CD8-positive, alpha-beta memory T cell (primary cell): ENCODE results near the gene FGD5. TPM values are rescaled to one million over a fixed set of nuclear protein-coding genes. Genes with fewer than 3 reads are reported as not detected.
A peak's percentile ranks its signal among the peaks of the same experiment; 100 is the strongest.

Experiments used
- CTCF ChIA-PET: fragments of 350-600 bp; sonication (Branson Sonifier 250); formaldehyde crosslinking; loops from one replicate; lab custom pipeline; 2021; ENCODE audit warnings: antibody characterized with exemption; lab: Charles Lee
- POLR2A ChIA-PET: fragments of 350-600 bp; sonication (Branson Sonifier 250); formaldehyde crosslinking; loops from one replicate; lab custom pipeline; 2021; ENCODE audit warnings: antibody characterized with exemption; lab: Charles Lee
- DNase-seq, 5 donors: peaks; one replicate each; pipeline versions ENCODE4 v3.0.0 to v3.0.0-alpha.2; 2020 to 2022; ENCODE audit warnings: mixed read lengths in 1 of 5
- H3K27ac ChIP-seq: one replicate; pipeline ENCODE4 v1.7.0; 2013; ENCODE audit warnings: low read depth, mild to moderate bottlenecking, low read length, moderate library complexity
- H3K27me3 ChIP-seq: 2 replicates; pipeline ENCODE4 v1.7.0; 2013; ENCODE audit warnings: low read length, mild to moderate bottlenecking; ENCODE audit not compliant: insufficient read depth, poor library complexity, severe bottlenecking
- H3K36me3 ChIP-seq: 2 replicates; pipeline ENCODE4 v1.7.0; 2013; ENCODE audit warnings: mild to moderate bottlenecking, low read length, moderate library complexity; ENCODE audit not compliant: insufficient read depth
- H3K4me1 ChIP-seq: 2 replicates; pipeline ENCODE4 v1.7.0; 2013; ENCODE audit warnings: mild to moderate bottlenecking, low read length, moderate library complexity; ENCODE audit not compliant: insufficient read depth
- H3K4me3 ChIP-seq: 2 replicates; pipeline ENCODE4 v1.7.0; 2013; ENCODE audit warnings: mild to moderate bottlenecking, low read length
- H3K9me3 ChIP-seq: 2 replicates; pipeline ENCODE4 v1.7.0; 2013; ENCODE audit warnings: mild to moderate bottlenecking, low read length
- H3K27ac Mint-ChIP-seq, 8 donors: one replicate each; pipeline ENCODE4 v1.8.0; 2020 to 2021; ENCODE audit warnings: mixed read lengths in 8 of 8, mild to moderate bottlenecking in 6 of 8, inconsistent platforms in 3 of 8, moderate library complexity in 3 of 8
- H3K27me3 Mint-ChIP-seq, 2 donors: one replicate each; pipeline ENCODE4 v1.8.0; 2020 to 2021; ENCODE audit warnings: mixed read lengths in 2 of 2, mild to moderate bottlenecking in 1 of 2, moderate library complexity in 1 of 2
- H3K36me3 Mint-ChIP-seq, 3 donors: one replicate each; pipeline ENCODE4 v1.8.0; 2020 to 2021; ENCODE audit warnings: mixed read lengths in 3 of 3, inconsistent platforms in 1 of 3, mild to moderate bottlenecking in 1 of 3
- H3K4me1 Mint-ChIP-seq, 3 donors: one replicate each; pipeline ENCODE4 v1.8.0; 2020 to 2021; ENCODE audit warnings: mixed read lengths in 3 of 3, inconsistent platforms in 1 of 3, mild to moderate bottlenecking in 1 of 3
- H3K4me3 Mint-ChIP-seq, 7 donors: one replicate each; pipeline ENCODE4 v1.8.0; 2020 to 2021; ENCODE audit warnings: mixed read lengths in 7 of 7, mild to moderate bottlenecking in 6 of 7, moderate library complexity in 4 of 7, inconsistent platforms in 2 of 7
- H3K9me3 Mint-ChIP-seq, 5 donors: one replicate each; pipeline ENCODE4 v1.8.0; 2020 to 2022; ENCODE audit warnings: mixed read lengths in 5 of 5, mild to moderate bottlenecking in 3 of 5, moderate library complexity in 2 of 5, inconsistent platforms in 1 of 5
- polyA plus RNA-seq: library from polyadenylated mRNA; unstranded; fragments of 300-500 nt; fragmentation: Illumina TruSeq; gene quantifications from one replicate; pipeline ENCODE4 v1.2.3, GENCODE V29; 2021
- total RNA-seq, 2 experiments: library from RNA; stranded (reverse); gene quantifications; one replicate each; pipeline ENCODE4 v1.2.3, GENCODE V29; 2021

Gene FGD5
- total and polyA plus RNA-seq, 3 experiments from 2014 or later, result not detected

GRCh38 chr3:14920536-14920935, 101.8 kb downstream of the FGD5 start:
- POLR2A ChIA-PET, result no interaction called here

GRCh38 chr3:14921034-14921616, 102.4 kb downstream of the FGD5 start:
- CTCF ChIA-PET, result interaction anchor here (0.6 to 3.8 kb wide), 36 partner anchors 9 to 717 kb away, joined by 3 to 15 read pairs (median 4); partner anchors contain the start of genes C3orf20, MRPS25 and NR2C2
- no peaks in the 10 kb centered on the region for H3K36me3 Mint-ChIP-seq

More at GRCh38 chr3:14920536-14920935, 101.8 kb downstream of the FGD5 start:
- Histone ChIP-seq H3K27me3 (no peaks in the 10 kb centered on the region), H3K36me3 (no peaks in the 10 kb centered on the region), H3K9me3 (no peaks in the 10 kb centered on the region), H3K4me3 (no peak overlapping the region), H3K27ac (no peak overlapping the region), H3K4me1 (peaks cover 4% of the 10 kb centered on the region)
- Mint-ChIP-seq H3K4me1 (peaks cover 0 to 2% (median 0%) of the 10 kb centered on the region in 3 donors), H3K27me3 (peaks cover 10 to 15% of the 10 kb centered on the region in 2 donors), H3K4me3 (peak overlapping the region in 1 of 7 donors; percentile 36), H3K36me3 (no peaks in the 10 kb centered on the region), H3K9me3 (no peaks in the 10 kb centered on the region), H3K27ac (no peak overlapping the region)
- no peak for DNase-seq
- CTCF ChIA-PET, result interaction anchor here (1.0 to 3.8 kb wide), 23 partner anchors 8 to 717 kb away, joined by 3 to 15 read pairs (median 5); partner anchors contain the start of genes C3orf20, MRPS25 and NR2C2

GRCh38 chr3:14921811-14922705, 103.3 kb downstream of the FGD5 start:
- Histone ChIP-seq H3K36me3 (no peaks in the 10 kb centered on the region), H3K27ac (no peak overlapping the region), H3K27me3 (no peaks in the 10 kb centered on the region), H3K4me1 (peaks cover 4% of the 10 kb centered on the region), H3K4me3 (no peak overlapping the region), H3K9me3 (no peaks in the 10 kb centered on the region)
- peaks cover 0 to 2% (median 0%) of the 10 kb centered on the region in 3 donors for H3K4me1 Mint-ChIP-seq
- no peak overlapping the region for H3K4me3 Mint-ChIP-seq
- peaks cover 7 to 9% of the 10 kb centered on the region in 2 donors for H3K27me3 Mint-ChIP-seq
- H3K36me3 Mint-ChIP-seq, result no peaks in the 10 kb centered on the region
- ChIA-PET CTCF (interaction anchor here (0.6 to 3.8 kb wide), 35 partner anchors 11 to 718 kb away, joined by 3 to 15 read pairs (median 4); partner anchors contain the start of genes C3orf20, MRPS25 and NR2C2), POLR2A (no interaction called here)
- H3K27ac Mint-ChIP-seq, result peak overlapping the region in 1 of 8 donors; percentile 65
- no peak for DNase-seq
- H3K9me3 Mint-ChIP-seq, result no peaks in the 10 kb centered on the region

More at GRCh38 chr3:14921034-14921616, 102.4 kb downstream of the FGD5 start:
- Mint-ChIP-seq H3K4me1 (peaks cover 0 to 2% (median 0%) of the 10 kb centered on the region in 3 donors), H3K27ac (peak overlapping the region in 1 of 8 donors; percentile 65), H3K4me3 (no peak overlapping the region), H3K27me3 (peaks cover 9 to 15% of the 10 kb centered on the region in 2 donors), H3K9me3 (no peaks in the 10 kb centered on the region)
- H3K27ac ChIP-seq, result no peak overlapping the region
- no peaks in the 10 kb centered on the region for H3K9me3 ChIP-seq
- H3K27me3 ChIP-seq, result no peaks in the 10 kb centered on the region
- H3K4me1 ChIP-seq, result peaks cover 4% of the 10 kb centered on the region
- H3K4me3 ChIP-seq, result no peak overlapping the region
- POLR2A ChIA-PET, result no interaction called here
- no peaks in the 10 kb centered on the region for H3K36me3 ChIP-seq
- peak; percentile 68 to 86 (median 70) for DNase-seq

- H3K27ac ChIP-seq, result no peak overlapping the region
- ChIA-PET POLR2A (no interaction called here), CTCF (interaction anchor here (0.7 to 3.8 kb wide), 5 partner anchors 24 to 719 kb away, joined by 3 to 15 read pairs (median 3); partner anchors contain the start of gene NR2C2)
- no peak overlapping the region for H3K4me3 ChIP-seq
- Mint-ChIP-seq H3K27me3 (peaks cover 3 to 9% of the 10 kb centered on the region in 2 donors), H3K27ac (no peak overlapping the region), H3K4me3 (no peak overlapping the region), H3K4me1 (peaks cover 0 to 2% (median 0%) of the 10 kb centered on the region in 3 donors), H3K36me3 (no peaks in the 10 kb centered on the region), H3K9me3 (no peaks in the 10 kb centered on the region)
- H3K4me1 ChIP-seq, result peaks cover 4% of the 10 kb centered on the region
- no peak for DNase-seq
- no peaks in the 10 kb centered on the region for H3K9me3 ChIP-seq
- H3K36me3 ChIP-seq, result no peaks in the 10 kb centered on the region
- no peaks in the 10 kb centered on the region for H3K27me3 ChIP-seq
Observed at GRCh38 chr3:14922863-14923262, 104.1 kb downstream of the FGD5 start.

- ChIA-PET CTCF (interaction anchor here (0.7 to 1.4 kb wide), 4 partner anchors 23 to 414 kb away, joined by 3 to 4 read pairs (median 3); partner anchors contain the start of gene NR2C2), POLR2A (no interaction called here)
- Histone ChIP-seq H3K4me1 (peaks cover 4% of the 10 kb centered on the region), H3K9me3 (no peaks in the 10 kb centered on the region), H3K36me3 (no peaks in the 10 kb centered on the region), H3K27me3 (no peaks in the 10 kb centered on the region), H3K27ac (no peak overlapping the region), H3K4me3 (no peak overlapping the region)
- Mint-ChIP-seq H3K4me3 (no peak overlapping the region), H3K27ac (no peak overlapping the region), H3K9me3 (no peaks in the 10 kb centered on the region), H3K27me3 (peaks cover 0 to 7% of the 10 kb centered on the region in 2 donors), H3K36me3 (no peaks in the 10 kb centered on the region), H3K4me1 (peaks cover 0 to 2% (median 0%) of the 10 kb centered on the region in 3 donors)
- DNase-seq, result no peak
Observed at GRCh38 chr3:14923476-14923875, 104.7 kb downstream of the FGD5 start.

GRCh38 chr3:14925729-14926591, 107.2 kb downstream of the FGD5 start:
- Histone ChIP-seq H3K27ac (no peak overlapping the region), H3K4me3 (no peak overlapping the region), H3K27me3 (no peaks in the 10 kb centered on the region), H3K9me3 (no peaks in the 10 kb centered on the region), H3K36me3 (no peaks in the 10 kb centered on the region), H3K4me1 (peaks cover 1% of the 10 kb centered on the region)
- no peaks in the 10 kb centered on the region for H3K27me3 Mint-ChIP-seq
- H3K4me3 Mint-ChIP-seq, result no peak overlapping the region
- H3K9me3 Mint-ChIP-seq, result no peaks in the 10 kb centered on the region
- H3K4me1 Mint-ChIP-seq, result peaks cover 0 to 2% (median 0%) of the 10 kb centered on the region in 3 donors
- peak in 2 of 5 donors; percentile 26 to 28 for DNase-seq
- ChIA-PET CTCF (interaction anchor here (0.9 to 1.6 kb wide), 5 partner anchors 13 to 193 kb away, joined by 3 to 6 read pairs (median 5); no protein-coding TSS in a partner anchor), POLR2A (no interaction called here)
- no peaks in the 10 kb centered on the region for H3K36me3 Mint-ChIP-seq
- no peak overlapping the region for H3K27ac Mint-ChIP-seq

GRCh38 chr3:14926592-14926991, 107.8 kb downstream of the FGD5 start:
- no peak overlapping the region for H3K27ac ChIP-seq
- POLR2A ChIA-PET, result no interaction called here
- no peak overlapping the region for H3K27ac Mint-ChIP-seq

More at GRCh38 chr3:14926592-14926991, 107.8 kb downstream of the FGD5 start:
- Mint-ChIP-seq H3K27me3 (no peaks in the 10 kb centered on the region), H3K4me1 (no peaks in the 10 kb centered on the region), H3K9me3 (no peaks in the 10 kb centered on the region), H3K4me3 (no peak overlapping the region), H3K36me3 (no peaks in the 10 kb centered on the region)
- CTCF ChIA-PET, result interaction anchor here (0.9 to 1.6 kb wide), 5 partner anchors 13 to 192 kb away, joined by 3 to 6 read pairs (median 5); no protein-coding TSS in a partner anchor
- Histone ChIP-seq H3K4me3 (no peak overlapping the region), H3K36me3 (no peaks in the 10 kb centered on the region), H3K27me3 (no peaks in the 10 kb centered on the region), H3K4me1 (no peaks in the 10 kb centered on the region), H3K9me3 (no peaks in the 10 kb centered on the region)
- DNase-seq, result no peak
